B cell (primary cell): Measurements from ENCODE around the gene FUOM. TPM values are rescaled to one million over a fixed set of nuclear protein-coding genes. Genes with fewer than 3 reads are reported as not detected.

ENCODE experiments used
- ATAC-seq: fragments of 200-7000 bp; cut with Tn5 transposase; one replicate; pipeline ENCODE4 v1.10.0; 2021; ENCODE audit warnings: low read depth, mild to moderate bottlenecking, moderate number of reproducible peaks, moderate library complexity
- CTCF ChIA-PET: fragments of 350-600 bp; sonication (Branson Sonifier 250); formaldehyde crosslinking; loops from one replicate; lab custom pipeline; 2021; ENCODE audit warnings: antibody characterized with exemption, inconsistent platforms; lab: Charles Lee
- POLR2A ChIA-PET: fragments of 350-600 bp; sonication (Branson Sonifier 250); formaldehyde crosslinking; loops from one replicate; lab custom pipeline; 2021; ENCODE audit warnings: antibody characterized with exemption; lab: Charles Lee
- DNase-seq: peaks from one replicate; pipeline ENCODE4 v3.0.0; 2013
- H2AFZ ChIP-seq: 2 replicates; pipeline ENCODE4 v1.6.1; 2012; ENCODE audit warnings: mild to moderate bottlenecking, low read depth, low read length; ENCODE audit not compliant: insufficient read depth, poor library complexity, severe bottlenecking
- H3K27ac ChIP-seq, 2 donors: 1 replicate in 1 of 2; 2 replicates in 1 of 2; pipeline ENCODE4 v1.5.1; 2012 to 2013; ENCODE audit warnings: low read length in 2 of 2, mild to moderate bottlenecking in 2 of 2, moderate library complexity in 1 of 2
- H3K27me3 ChIP-seq, 4 experiments: fragments of 200-600 bp in 1 of 4; sonication (generic) in 1 of 4; replicated peaks in 1 of 4; 1 replicate in 2 of 4; 2 replicates in 2 of 4; pipeline versions ENCODE4 v1.6.1 to v1.7.0; 2013 to 2016; ENCODE audit warnings: low read length in 3 of 4, mild to moderate bottlenecking in 2 of 4, mixed read lengths in 1 of 4, moderate library complexity in 1 of 4; ENCODE audit not compliant: insufficient read depth in 4 of 4, control insufficient read depth in 3 of 4; ENCODE audit errors: control extremely low read depth in 1 of 4
- H3K36me3 ChIP-seq, 2 experiments: replicated peaks in 1 of 2; 1 replicate in 1 of 2; 2 replicates in 1 of 2; pipeline versions ENCODE4 v1.6.1 to v1.7.1; 2013; ENCODE audit warnings: low read length in 1 of 2; ENCODE audit not compliant: insufficient read depth in 2 of 2, control insufficient read depth in 1 of 2; ENCODE audit errors: control extremely low read depth in 1 of 2, extremely low read depth in 1 of 2
- H3K4me1 ChIP-seq, 2 donors: fragments of 200-600 bp in 1 of 2; sonication (generic) in 1 of 2; 1 replicate in 1 of 2; 2 replicates in 1 of 2; pipeline versions ENCODE4 v1.5.1 to v1.6.1; 2013 to 2017; ENCODE audit warnings: low read length in 2 of 2; ENCODE audit not compliant: control insufficient read depth in 2 of 2, insufficient read depth in 2 of 2
- H3K4me2 ChIP-seq: replicated peaks from 2 replicates; pipeline ENCODE3; 2012; ENCODE audit warnings: mild to moderate bottlenecking, low read depth, low read length; ENCODE audit not compliant: poor library complexity, severe bottlenecking
- H3K4me3 ChIP-seq, 5 experiments: fragments of 200-600 bp in 1 of 5; sonication (generic) in 1 of 5; 1 replicate in 3 of 5; 2 replicates in 2 of 5; pipeline versions ENCODE4 v1.5.1 to v1.7.0; 2011 to 2016; ENCODE audit warnings: low read length in 4 of 5, mild to moderate bottlenecking in 4 of 5, low read depth in 2 of 5, control low read depth in 1 of 5, moderate library complexity in 1 of 5; ENCODE audit not compliant: insufficient read depth in 1 of 5; ENCODE audit errors: control extremely low read depth in 1 of 5, extremely low read depth in 1 of 5
- H3K79me2 ChIP-seq: fragments of 200-600 bp; sonication (generic); one replicate; pipeline ENCODE4 v1.6.0; 2016; ENCODE audit warnings: low read length; ENCODE audit not compliant: control insufficient read depth, insufficient read depth
- H3K9ac ChIP-seq: fragments of 200-600 bp; sonication (generic); 2 replicates; pipeline ENCODE4 v1.6.1; 2017; ENCODE audit warnings: mild to moderate bottlenecking, low read length, moderate library complexity
- H3K9me3 ChIP-seq, 3 donors: one replicate each; pipeline versions ENCODE4 v1.6.1 to v1.7.1; 2013; ENCODE audit warnings: low read length in 2 of 3; ENCODE audit not compliant: control insufficient read depth in 2 of 3, insufficient read depth in 1 of 3; ENCODE audit errors: control extremely low read depth in 1 of 3
- H4K20me1 ChIP-seq: 2 replicates; pipeline ENCODE4 v1.6.0; 2012; ENCODE audit warnings: mild to moderate bottlenecking, low read length; ENCODE audit not compliant: insufficient read depth, control insufficient read depth, poor library complexity, severe bottlenecking
- H3K27ac Mint-ChIP-seq: one replicate; pipeline ENCODE4 v1.8.0; 2021; ENCODE audit warnings: mixed read lengths
- H3K27me3 Mint-ChIP-seq: one replicate; pipeline ENCODE4 v1.8.0; 2021; ENCODE audit warnings: mixed read lengths
- H3K4me1 Mint-ChIP-seq: one replicate; pipeline ENCODE4 v1.8.0; 2021; ENCODE audit warnings: mixed read lengths
- H3K4me3 Mint-ChIP-seq: one replicate; pipeline ENCODE4 v1.8.0; 2021; ENCODE audit warnings: mixed read lengths
- H3K9me3 Mint-ChIP-seq: one replicate; pipeline ENCODE4 v1.8.0; 2022; ENCODE audit warnings: mixed read lengths; ENCODE audit not compliant: insufficient read depth
- CTCF ChIP-seq: fragments of 200-600 bp; IDR thresholded peaks from one replicate; pipeline ENCODE4 v1.8.0; 2022; ENCODE audit warnings: antibody characterized with exemption, mild to moderate bottlenecking
- EZH2 ChIP-seq: IDR thresholded peaks from 2 replicates; pipeline ENCODE4 v1.6.1; 2012; ENCODE audit warnings: borderline replicate concordance, low read depth, mild to moderate bottlenecking, moderate library complexity, low read length; ENCODE audit not compliant: insufficient read depth, poor library complexity, severe bottlenecking
- WGBS: methylation state at CpG from one replicate; pipeline ENCODE4 v1.1.5; 2013; ENCODE audit warnings: missing lambda C conversion rate; ENCODE audit not compliant: insufficient coverage; 5-methylcytosine and 5-hydroxymethylcytosine counted together
- intact Hi-C: fragments of 100-400 bp; cut with micrococcal nuclease; formaldehyde crosslinking; loops from one replicate; pipeline ENCODE4 v1.10.0; 2022
- polyA plus RNA-seq: library from polyadenylated mRNA; depleted of rRNA; stranded (reverse); fragments of >200 nt; gene quantifications from 2 replicates; pipeline ENCODE4 v1.2.3, GENCODE V29; 2012
- total RNA-seq, 2 donors: library from RNA; stranded (reverse); fragments of 120-200 nt in 1 of 2; gene quantifications; 1 replicate in 1 of 2; 2 replicates in 1 of 2; pipeline versions ENCODE4 v1.2.3 to v1.2.4, GENCODE V29; 2013 to 2022

The FUOM gene
- total and polyA plus RNA-seq, 2 donors (not counting 1 experiment from before 2014, with no cell fraction given), result 23.8 to 30.7 TPM

GRCh38 chr10:133338080-133339071, 19.4 kb downstream of the FUOM start:
- ATAC-seq, result no peak
- no peak overlapping the region for H3K4me3 Mint-ChIP-seq
- no peak overlapping the region for H3K27ac Mint-ChIP-seq
- intact Hi-C loops, result no loop called here
- no peak overlapping the region for H3K4me3 ChIP-seq
- DNase-seq, result no peak
- H3K27me3 Mint-ChIP-seq, result peaks cover 20% of the 10 kb centered on the region
- no peak overlapping the region for H3K9ac ChIP-seq
- H3K4me1 ChIP-seq, result peaks cover 35 to 44% of the 10 kb centered on the region in 2 donors
- peaks cover 0 to 31% (median 0%) of the 10 kb centered on the region in 3 donors for H3K9me3 ChIP-seq
- CTCF ChIA-PET, result no interaction called here
- no peak overlapping the region for H3K27ac ChIP-seq
- WGBS, result 91% methylated on average over 10 of the region's 10 CpGs
- H3K4me1 Mint-ChIP-seq, result peaks cover 10% of the 10 kb centered on the region
- no peak overlapping the region for H3K4me2 ChIP-seq
- H2AFZ ChIP-seq, result no peak overlapping the region
- POLR2A ChIA-PET, result no interaction called here
- no peaks in the 10 kb centered on the region for H3K79me2 ChIP-seq
- no peaks in the 10 kb centered on the region for H4K20me1 ChIP-seq
- no peak for TF ChIP-seq EZH2
- TF ChIP-seq CTCF, result no peak
- no peaks in the 10 kb centered on the region for H3K9me3 Mint-ChIP-seq
- H3K36me3 ChIP-seq, result no peaks in the 10 kb centered on the region
- peaks cover 0 to 74% (median 45%) of the 10 kb centered on the region in 4 experiments for H3K27me3 ChIP-seq

- H3K79me2 ChIP-seq, result no peaks in the 10 kb centered on the region
- Mint-ChIP-seq H3K9me3 (no peaks in the 10 kb centered on the region), H3K27ac (no peak overlapping the region), H3K4me3 (no peak overlapping the region), H3K27me3 (peaks cover 22% of the 10 kb centered on the region), H3K4me1 (peaks cover 10% of the 10 kb centered on the region)
- ATAC-seq, result no peak
- H3K9ac ChIP-seq, result peak overlapping the region; percentile 65
- DNase-seq, result no peak
- WGBS, result 84% methylated on average over 3 of the region's 3 CpGs
- peaks cover 0 to 64% (median 40%) of the 10 kb centered on the region in 4 experiments for H3K27me3 ChIP-seq
- H3K36me3 ChIP-seq, result no peaks in the 10 kb centered on the region
- H2AFZ ChIP-seq, result no peak overlapping the region
- no peak overlapping the region for H3K4me3 ChIP-seq
- POLR2A ChIA-PET, result no interaction called here
- intact Hi-C loops, result no loop called here
- no peak for TF ChIP-seq CTCF
- no peak for TF ChIP-seq EZH2
- peaks cover 35 to 44% of the 10 kb centered on the region in 2 donors for H3K4me1 ChIP-seq
- H4K20me1 ChIP-seq, result no peaks in the 10 kb centered on the region
- H3K9me3 ChIP-seq, result peaks cover 0 to 26% (median 0%) of the 10 kb centered on the region in 3 donors
- peak overlapping the region; percentile 98 for H3K4me2 ChIP-seq
- no peak overlapping the region for H3K27ac ChIP-seq
- CTCF ChIA-PET, result no interaction called here
Measured at GRCh38 chr10:133337370-133337725, 20.5 kb downstream of the FUOM start.
